HG03159 (cell line): ENCODE data around the gene CNGA2.

Experiments
- ATAC-seq: cut with Tn5 transposase; IDR thresholded peaks from one replicate; pipeline ENCODE4 v1.9.1; 2021; ENCODE audit warnings: mild to moderate bottlenecking, moderate library complexity; ENCODE audit not compliant: unreplicated experiment

Gene CNGA2

GRCh38 chrX:151793886-151794285 lies 59.3 kb downstream of the CNGA2 start:
- no peak for ATAC-seq
